Measurements from ENCODE around the gene SPEG. TPM values are rescaled to one million over a fixed set of nuclear protein-coding genes. Genes with fewer than 3 reads are reported as not detected.
A peak's percentile ranks its signal among the peaks of the same experiment; 100 is the strongest.

The SPEG gene
- total RNA-seq, 6 experiments from 2014 or later: 0.24 to 1.5 (median 0.48) TPM

DNA sequence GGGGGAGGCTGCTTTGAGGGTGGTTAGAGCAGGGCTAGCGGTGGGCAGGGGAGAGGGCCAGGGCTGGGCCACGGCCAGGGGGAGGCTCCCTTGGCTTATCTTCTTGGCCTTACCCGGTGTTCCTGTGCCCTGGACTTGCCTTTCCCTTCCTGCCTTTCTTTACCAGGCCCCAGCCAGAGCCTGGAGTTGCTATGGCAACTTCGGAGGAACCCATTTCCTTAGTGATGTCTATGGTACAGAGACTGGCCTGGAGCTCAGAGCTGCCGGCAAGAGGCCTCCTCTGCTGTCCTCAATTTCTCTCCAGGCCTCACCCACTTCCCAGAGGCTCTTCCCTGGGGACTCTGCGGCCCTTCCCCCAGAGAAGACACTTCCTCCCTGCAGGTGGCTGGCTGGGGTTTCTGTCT lies 11.5 kb downstream of the SPEG start:
- no peaks in the 10 kb centered on the region for H3K36me3 ChIP-seq
- ATAC-seq (peak in 1 of 4 donors; percentile 35), DNase-seq (no peak)
- H3K27ac ChIP-seq: no peak overlapping the region
- H3K9me3 ChIP-seq: no peaks in the 10 kb centered on the region
- H3K4me3 ChIP-seq: no peak overlapping the region
- TF ChIP-seq, protein P1, sequence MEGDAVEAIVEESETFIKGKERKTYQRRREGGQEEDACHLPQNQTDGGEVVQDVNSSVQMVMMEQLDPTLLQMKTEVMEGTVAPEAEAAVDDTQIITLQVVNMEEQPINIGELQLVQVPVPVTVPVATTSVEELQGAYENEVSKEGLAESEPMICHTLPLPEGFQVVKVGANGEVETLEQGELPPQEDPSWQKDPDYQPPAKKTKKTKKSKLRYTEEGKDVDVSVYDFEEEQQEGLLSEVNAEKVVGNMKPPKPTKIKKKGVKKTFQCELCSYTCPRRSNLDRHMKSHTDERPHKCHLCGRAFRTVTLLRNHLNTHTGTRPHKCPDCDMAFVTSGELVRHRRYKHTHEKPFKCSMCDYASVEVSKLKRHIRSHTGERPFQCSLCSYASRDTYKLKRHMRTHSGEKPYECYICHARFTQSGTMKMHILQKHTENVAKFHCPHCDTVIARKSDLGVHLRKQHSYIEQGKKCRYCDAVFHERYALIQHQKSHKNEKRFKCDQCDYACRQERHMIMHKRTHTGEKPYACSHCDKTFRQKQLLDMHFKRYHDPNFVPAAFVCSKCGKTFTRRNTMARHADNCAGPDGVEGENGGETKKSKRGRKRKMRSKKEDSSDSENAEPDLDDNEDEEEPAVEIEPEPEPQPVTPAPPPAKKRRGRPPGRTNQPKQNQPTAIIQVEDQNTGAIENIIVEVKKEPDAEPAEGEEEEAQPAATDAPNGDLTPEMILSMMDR (IDR thresholded peaks at IDR 0.05): no peak
- TF ChIP-seq POLR2A (IDR thresholded peaks at IDR 0.05): no peak
- intact Hi-C loops (cut with DNase I): no loop called here
- peaks cover 0 to 3% (median 0%) of the 10 kb centered on the region in 4 donors for H3K4me1 ChIP-seq
- peaks cover 0 to 7% of the 10 kb centered on the region in 2 donors for H3K27me3 ChIP-seq
- 15% methylated on average over 4 of the region's 6 CpGs for WGBS (ENCODE audit: insufficient coverage, low coverage, low lambda C conversion rate, missing lambda C conversion rate)

DNA sequence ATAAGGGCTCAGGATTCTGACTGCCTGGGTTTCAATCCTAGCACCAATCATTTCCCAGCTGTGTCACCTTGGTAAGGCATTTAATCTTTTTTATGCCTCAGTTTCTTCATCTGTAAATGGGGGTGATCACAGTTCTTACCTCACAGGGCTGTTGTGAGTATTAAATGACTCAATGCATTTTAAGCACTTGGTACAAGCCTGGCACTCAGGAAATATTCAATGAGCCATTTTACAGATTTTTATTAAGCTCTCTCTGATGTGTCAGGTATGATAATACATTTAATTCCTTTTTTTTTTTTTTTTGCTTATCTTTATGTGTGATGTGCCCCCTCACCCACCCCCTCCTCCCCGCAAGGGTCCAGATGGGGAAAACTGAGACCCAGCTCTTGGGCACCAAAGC lies 12.0 kb downstream of the SPEG start:
- TF ChIP-seq, protein P1 (IDR thresholded peaks at IDR 0.05): no peak
- no peak for TF ChIP-seq POLR2A (IDR thresholded peaks at IDR 0.05)
- H3K27ac ChIP-seq: no peak overlapping the region
- H3K4me1 ChIP-seq: peaks cover 0 to 3% (median 0%) of the 10 kb centered on the region in 4 donors
- peaks cover 0 to under 1% of the 10 kb centered on the region in 2 donors for H3K27me3 ChIP-seq
- 40% methylated on average over 1 of the region's 1 CpG for WGBS (ENCODE audit: insufficient coverage, low coverage, low lambda C conversion rate, missing lambda C conversion rate)
- DNase-seq: no peak
- H3K9me3 ChIP-seq: no peaks in the 10 kb centered on the region
- H3K4me3 ChIP-seq: no peak overlapping the region
- ATAC-seq: no peak
- intact Hi-C loops (cut with DNase I): no loop called here
- H3K36me3 ChIP-seq: no peaks in the 10 kb centered on the region

DNA sequence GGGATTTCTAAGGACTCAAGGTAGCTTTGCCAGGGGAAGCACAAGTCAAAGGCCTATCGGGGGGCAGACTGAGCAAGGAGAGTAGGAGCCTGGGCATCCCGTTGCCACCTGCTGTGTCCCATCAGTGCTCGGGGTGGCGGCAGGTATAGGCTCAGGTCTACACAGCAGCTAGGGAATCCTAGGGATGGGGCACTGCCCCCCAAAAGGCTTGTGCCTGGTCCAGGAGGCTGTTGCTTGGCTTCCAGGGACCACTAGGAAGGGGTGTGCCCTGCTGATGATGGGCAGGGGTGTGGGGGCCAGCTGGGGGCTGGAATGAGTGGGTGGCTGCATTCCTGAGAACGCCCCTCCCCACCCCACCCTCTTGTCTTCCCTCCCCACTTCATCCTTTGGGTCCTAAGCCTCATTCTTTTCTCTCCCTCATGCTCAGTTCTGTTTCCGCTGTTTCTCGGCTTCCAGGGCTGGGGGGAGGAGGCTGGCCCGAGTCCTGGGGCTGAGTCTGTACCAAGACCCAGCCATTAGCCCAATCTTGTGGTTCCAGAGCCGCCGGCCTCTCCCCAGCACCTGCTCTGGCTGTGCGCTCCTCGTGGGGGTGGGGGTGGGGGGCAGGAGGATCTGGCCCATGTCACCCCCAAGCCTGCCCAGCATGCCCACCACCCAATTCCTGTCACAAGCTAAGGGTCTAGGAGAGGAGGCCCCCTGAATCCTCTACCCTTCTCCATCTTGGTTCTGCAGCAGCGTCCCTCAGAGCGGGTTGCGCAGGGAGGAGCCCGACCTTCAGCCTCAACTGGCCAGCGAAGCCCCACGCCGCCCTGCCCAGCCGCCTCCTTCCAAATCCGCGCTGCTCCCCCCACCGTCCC lies 12.8 kb downstream of the SPEG start:
- ATAC-seq: no peak
- H3K36me3 ChIP-seq: no peaks in the 10 kb centered on the region
- no peaks in the 10 kb centered on the region for H3K4me1 ChIP-seq
- H3K27me3 ChIP-seq: no peaks in the 10 kb centered on the region
- H3K4me3 ChIP-seq: no peak overlapping the region
- intact Hi-C loops (cut with DNase I): no loop called here
- DNase-seq: no peak
- TF ChIP-seq POLR2A (IDR thresholded peaks at IDR 0.05): no peak
- TF ChIP-seq, protein P1 (IDR thresholded peaks at IDR 0.05): no peak
- WGBS (ENCODE audit: insufficient coverage, low coverage, low lambda C conversion rate, missing lambda C conversion rate): 42% methylated on average over 10 of the region's 23 CpGs
- no peak overlapping the region for H3K27ac ChIP-seq
- no peaks in the 10 kb centered on the region for H3K9me3 ChIP-seq

DNA sequence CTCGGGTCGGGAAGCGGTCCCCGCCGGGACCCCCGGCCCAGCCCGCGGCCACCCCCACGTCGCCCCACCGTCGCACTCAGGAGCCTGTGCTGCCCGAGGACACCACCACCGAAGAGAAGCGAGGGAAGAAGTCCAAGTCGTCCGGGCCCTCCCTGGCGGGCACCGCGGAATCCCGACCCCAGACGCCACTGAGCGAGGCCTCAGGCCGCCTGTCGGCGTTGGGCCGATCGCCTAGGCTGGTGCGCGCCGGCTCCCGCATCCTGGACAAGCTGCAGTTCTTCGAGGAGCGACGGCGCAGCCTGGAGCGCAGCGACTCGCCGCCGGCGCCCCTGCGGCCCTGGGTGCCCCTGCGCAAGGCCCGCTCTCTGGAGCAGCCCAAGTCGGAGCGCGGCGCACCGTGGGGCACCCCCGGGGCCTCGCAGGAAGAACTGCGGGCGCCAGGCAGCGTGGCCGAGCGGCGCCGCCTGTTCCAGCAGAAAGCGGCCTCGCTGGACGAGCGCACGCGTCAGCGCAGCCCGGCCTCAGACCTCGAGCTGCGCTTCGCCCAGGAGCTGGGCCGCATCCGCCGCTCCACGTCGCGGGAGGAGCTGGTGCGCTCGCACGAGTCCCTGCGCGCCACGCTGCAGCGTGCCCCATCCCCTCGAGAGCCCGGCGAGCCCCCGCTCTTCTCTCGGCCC lies 13.6 kb downstream of the SPEG start:
- no peaks in the 10 kb centered on the region for H3K36me3 ChIP-seq
- H3K27ac ChIP-seq: no peak overlapping the region
- H3K4me1 ChIP-seq: no peaks in the 10 kb centered on the region
- TF ChIP-seq POLR2A (IDR thresholded peaks at IDR 0.05): no peak
- TF ChIP-seq, protein P1 (IDR thresholded peaks at IDR 0.05): no peak
- H3K27me3 ChIP-seq: no peaks in the 10 kb centered on the region
- 14% methylated on average over 12 of the region's 88 CpGs for WGBS (ENCODE audit: insufficient coverage, low coverage, low lambda C conversion rate, missing lambda C conversion rate)
- DNase-seq: no peak
- no peaks in the 10 kb centered on the region for H3K9me3 ChIP-seq
- no peak overlapping the region for H3K4me3 ChIP-seq
- intact Hi-C loops (cut with DNase I): no loop called here
- no peak for ATAC-seq

Data from right lobe of liver (tissue), 6 donors.